HG02870 (cell line): ENCODE results near the gene SLC2A9.
A peak's percentile ranks its signal among the peaks of the same experiment; 100 is the strongest.

Experiments
- ATAC-seq: cut with Tn5 transposase; IDR thresholded peaks from one replicate; pipeline ENCODE4 v1.9.1; 2021; ENCODE audit warnings: mild to moderate bottlenecking, moderate library complexity; ENCODE audit not compliant: unreplicated experiment

Gene SLC2A9

GRCh38 chr4:9899306-9900055 lies 121.8 kb downstream of the SLC2A9 start:
- no peak for ATAC-seq

- ATAC-seq: peak; percentile 62
Observed at GRCh38 chr4:9898596-9899305, 122.5 kb downstream of the SLC2A9 start.

GRCh38 chr4:9895333-9895705 lies 126.0 kb downstream of the SLC2A9 start:
- no peak for ATAC-seq

DNA sequence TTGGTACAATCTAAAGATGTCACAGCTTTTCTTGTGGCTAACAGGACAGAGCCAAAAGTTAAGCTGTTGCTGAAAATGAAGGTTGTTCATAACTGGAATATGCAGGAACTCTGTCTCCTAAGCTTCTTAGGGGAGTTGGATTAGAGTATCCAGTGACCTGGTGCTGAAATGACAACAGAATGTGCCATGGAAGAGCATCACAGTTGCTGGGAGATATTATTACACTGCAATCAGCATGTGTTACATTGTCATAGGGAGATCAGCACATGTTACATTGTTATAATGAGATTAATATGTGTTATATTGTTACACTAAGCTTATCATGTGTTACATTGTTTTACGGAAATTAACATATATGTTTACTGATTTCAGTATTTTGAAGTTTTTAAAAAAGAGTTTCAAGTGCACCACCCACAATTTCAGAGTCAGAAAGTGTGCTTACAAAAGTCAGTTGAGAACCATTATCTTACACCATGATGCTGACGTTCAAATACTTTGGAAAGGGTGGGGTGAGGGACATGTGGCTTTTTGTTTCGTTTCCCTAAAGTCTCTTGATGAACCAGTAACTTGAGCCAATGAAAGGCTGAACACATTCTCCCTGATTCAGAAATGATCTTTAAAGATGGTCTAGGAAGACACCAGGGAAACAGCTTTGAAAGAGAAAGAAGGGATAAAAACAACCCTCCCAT lies 126.5 kb downstream of the SLC2A9 start:
- no peak for ATAC-seq

DNA sequence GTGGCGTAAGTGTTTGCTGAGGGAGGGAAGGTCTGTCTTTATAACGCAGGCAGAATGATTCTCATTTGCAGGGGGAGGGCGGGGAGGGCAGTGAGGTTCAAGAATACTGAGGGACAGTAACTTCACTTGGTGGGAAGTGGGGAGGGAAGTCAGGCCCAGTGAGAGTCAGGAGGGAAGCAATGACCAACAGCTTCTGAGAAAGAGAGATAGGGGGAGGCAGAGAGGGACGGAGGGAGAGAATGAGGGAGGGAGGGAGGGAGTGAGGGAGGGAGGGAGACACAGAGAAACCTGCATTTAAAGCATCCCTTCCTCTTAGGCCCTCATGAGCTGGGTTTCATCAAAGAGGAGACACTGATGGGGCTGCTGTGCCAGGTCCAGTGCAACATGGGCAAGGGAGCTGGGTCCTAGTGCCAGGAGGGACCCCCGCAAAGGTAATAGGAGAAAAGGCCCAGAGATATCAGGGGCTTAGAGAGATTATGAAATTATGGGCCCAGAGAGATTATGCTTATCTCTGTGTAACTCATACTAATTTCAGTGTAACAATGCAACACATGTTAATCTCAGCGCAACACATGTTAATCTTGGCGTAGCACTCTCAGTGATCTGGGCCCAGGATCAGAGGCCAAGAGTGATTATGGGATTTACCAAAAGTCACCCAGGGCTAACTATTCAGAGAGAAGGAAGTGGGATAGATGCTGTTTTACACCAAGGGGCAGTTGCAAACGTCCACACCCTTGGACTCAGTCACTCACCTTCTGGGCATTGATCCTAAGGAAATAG lies 127.8 kb downstream of the SLC2A9 start:
- no peak for ATAC-seq

- ATAC-seq: no peak
Observed at GRCh38 chr4:9891740-9892139, 129.6 kb downstream of the SLC2A9 start.

GRCh38 chr4:9891056-9891455 lies 130.2 kb downstream of the SLC2A9 start:
- no peak for ATAC-seq

GRCh38 chr4:9889306-9889705 lies 132.0 kb downstream of the SLC2A9 start:
- ATAC-seq: no peak

DNA sequence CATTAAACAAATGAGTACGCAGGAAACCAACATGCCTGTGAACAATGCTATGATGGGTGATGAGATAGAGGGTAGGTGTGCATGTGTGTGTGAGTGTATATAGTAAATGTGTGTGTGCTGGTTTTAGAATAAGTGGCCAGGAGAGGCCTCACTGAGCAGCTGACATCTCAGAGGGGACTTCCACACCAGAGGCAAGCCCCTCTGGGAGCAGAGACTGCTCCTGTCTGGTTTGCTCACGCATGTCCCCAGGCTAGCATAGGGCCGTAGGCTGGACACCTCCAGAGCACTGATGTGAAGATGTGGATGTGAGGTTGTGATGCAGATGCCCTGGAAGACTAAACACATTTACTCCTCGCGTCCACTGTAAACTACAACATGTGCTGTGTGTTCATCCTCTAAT lies 135.3 kb downstream of the SLC2A9 start:
- no peak for ATAC-seq

- no peak for ATAC-seq
Observed at GRCh38 chr4:9880406-9881197, 140.7 kb downstream of the SLC2A9 start.

GRCh38 chr4:9877123-9877522 lies 144.2 kb downstream of the SLC2A9 start:
- no peak for ATAC-seq

DNA sequence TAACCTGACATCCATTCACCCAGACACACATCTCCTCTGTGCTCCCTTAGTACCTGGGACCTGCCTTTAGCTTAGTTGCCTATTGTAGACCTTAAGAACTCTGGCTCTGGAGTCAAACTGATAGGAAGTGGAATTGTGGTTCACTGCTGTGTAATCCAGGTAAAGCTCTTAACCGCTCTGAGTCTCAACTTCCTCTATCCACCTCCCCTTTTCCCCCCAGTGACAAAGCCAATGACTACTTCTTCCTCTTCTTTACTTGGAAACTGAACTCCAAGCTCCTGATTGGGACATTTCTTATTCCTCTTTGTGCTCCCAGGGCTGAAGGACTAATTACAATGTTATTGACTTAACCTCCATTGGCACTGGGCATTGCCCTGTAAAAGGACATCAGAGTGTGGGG lies 145.8 kb downstream of the SLC2A9 start:
- no peak for ATAC-seq

DNA sequence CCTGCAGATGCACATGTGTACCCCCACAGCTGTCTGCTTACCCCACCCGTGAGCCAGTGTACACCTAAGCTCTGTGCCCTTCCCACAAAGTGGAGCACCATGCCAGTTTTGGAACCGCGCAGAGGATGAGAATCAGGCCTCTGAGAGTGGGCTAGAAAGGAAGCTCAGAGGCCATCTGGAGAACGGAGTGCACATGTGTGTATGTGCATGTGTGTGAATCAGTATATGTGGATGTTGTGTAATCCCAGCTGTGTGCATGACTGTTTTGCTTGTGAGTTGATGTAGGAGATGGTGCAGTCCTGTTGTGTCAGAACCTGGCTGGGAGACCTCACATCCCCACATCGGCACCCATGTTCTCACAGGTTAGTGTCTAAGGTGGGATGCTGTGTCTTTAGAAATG lies 146.9 kb downstream of the SLC2A9 start:
- no peak for ATAC-seq

- no peak for ATAC-seq
Observed at GRCh38 chr4:9870165-9870790, 151.0 kb downstream of the SLC2A9 start.

DNA sequence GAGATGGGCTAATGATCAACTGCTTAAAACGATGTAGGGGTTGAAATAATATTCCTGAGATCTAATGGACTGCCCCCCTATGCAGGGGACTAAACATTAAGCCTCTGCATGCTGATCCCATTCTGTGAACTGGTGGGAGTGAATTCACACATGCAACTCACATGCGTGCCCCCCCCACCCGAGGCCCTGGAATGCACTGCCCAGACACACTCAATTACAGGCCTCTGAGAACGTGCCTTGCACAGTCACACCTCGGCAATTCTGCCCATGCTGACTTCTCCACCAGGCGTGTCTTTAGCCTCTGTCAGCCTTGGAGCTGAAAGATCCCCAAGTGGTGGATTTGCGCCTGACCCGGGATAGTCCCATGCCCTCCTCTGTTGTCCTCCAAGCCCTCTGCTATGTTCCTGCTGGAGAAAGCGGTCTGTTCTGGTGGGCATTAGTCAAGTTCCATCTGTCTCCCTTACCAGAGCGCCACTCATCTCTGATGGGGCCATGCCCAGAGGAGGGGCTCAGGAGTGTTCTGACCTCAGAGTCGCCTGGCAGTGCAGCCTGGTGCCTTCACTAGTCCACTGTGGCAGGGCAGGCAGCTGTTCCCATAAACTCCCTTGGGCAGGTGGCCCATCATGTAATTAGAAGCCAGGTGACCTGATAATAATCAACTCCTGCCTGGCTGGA lies 153.4 kb downstream of the SLC2A9 start:
- ATAC-seq: no peak

- ATAC-seq: no peak
Observed at GRCh38 chr4:9866931-9867330, 154.4 kb downstream of the SLC2A9 start.

GRCh38 chr4:9861561-9861960 lies 159.7 kb downstream of the SLC2A9 start:
- ATAC-seq: no peak

DNA sequence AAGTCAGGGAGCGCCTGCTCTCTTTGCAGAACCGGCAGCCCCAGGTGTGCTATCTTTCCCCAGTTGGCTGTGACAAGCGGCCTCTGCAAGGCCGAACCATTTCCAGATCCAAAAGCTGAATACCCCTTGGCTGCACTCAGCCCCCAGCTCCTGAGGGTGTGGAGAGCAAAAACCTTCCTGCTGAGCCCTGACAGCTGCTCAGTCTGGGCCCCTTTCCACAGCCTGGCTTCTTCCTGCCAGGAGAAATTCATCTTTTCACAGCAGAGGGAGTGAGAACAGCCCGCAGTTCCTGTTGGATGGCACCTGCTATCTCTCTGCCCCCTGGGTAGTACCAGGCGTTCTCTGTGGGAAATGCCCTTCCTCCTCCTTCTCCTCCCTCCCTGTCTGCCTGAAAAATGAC lies 161.5 kb downstream of the SLC2A9 start:
- ATAC-seq: no peak

- ATAC-seq: no peak
Observed at GRCh38 chr4:9849538-9849920, 171.8 kb downstream of the SLC2A9 start.
